Osteoblast (primary cell): Measurements from ENCODE around the gene MARS1. TPM values are rescaled to one million over a fixed set of nuclear protein-coding genes. Genes with fewer than 3 reads are reported as not detected.
A peak's percentile ranks its signal among the peaks of the same experiment; 100 is the strongest.
"Not testable (repeated sequence)": the region's sequence is repeated elsewhere in the genome, so short reads cannot be mapped to it uniquely, and the experiment has no call there.

Experiments used
- DNase-seq: peaks from one replicate; pipeline ENCODE4 v3.0.0; 2011; ENCODE audit warnings: low spot score, mixed read lengths; ENCODE audit not compliant: insufficient read length; ENCODE audit errors: missing footprints
- H2AFZ ChIP-seq: 2 replicates; pipeline ENCODE4 v1.6.0; 2011; ENCODE audit warnings: mild to moderate bottlenecking, low read length
- H3K27ac ChIP-seq: 2 replicates; pipeline ENCODE4 v1.5.1; 2011; ENCODE audit warnings: mild to moderate bottlenecking, low read depth, low read length, moderate library complexity
- H3K27me3 ChIP-seq: 2 replicates; pipeline ENCODE4 v1.6.0; 2012; ENCODE audit warnings: mild to moderate bottlenecking, control low read depth, inconsistent platforms, low read length, moderate library complexity; ENCODE audit not compliant: insufficient read depth
- H3K36me3 ChIP-seq: 2 replicates; pipeline ENCODE4 v1.5.1; 2011; ENCODE audit warnings: mild to moderate bottlenecking, low read length, control low read depth, moderate library complexity; ENCODE audit not compliant: insufficient read depth
- H3K4me1 ChIP-seq: 2 replicates; pipeline ENCODE4 v1.5.1; 2011; ENCODE audit warnings: mild to moderate bottlenecking, low read length, control low read depth, moderate library complexity; ENCODE audit not compliant: insufficient read depth
- H3K4me2 ChIP-seq: 2 replicates; pipeline ENCODE4 v1.6.0; 2011; ENCODE audit warnings: mild to moderate bottlenecking, low read length; ENCODE audit not compliant: insufficient read depth
- H3K4me3 ChIP-seq: fragments of 200-600 bp; sonication (generic); 3 replicates; pipeline ENCODE4 v1.5.1; 2012; ENCODE audit warnings: mild to moderate bottlenecking, low read length, inconsistent platforms; ENCODE audit not compliant: insufficient read depth
- H3K79me2 ChIP-seq: 2 replicates; pipeline ENCODE4 v1.6.0; 2012; ENCODE audit warnings: mild to moderate bottlenecking, low read length, control low read depth, inconsistent platforms; ENCODE audit not compliant: insufficient read depth
- H3K9me3 ChIP-seq: 2 replicates; pipeline ENCODE4 v1.5.1; 2011; ENCODE audit warnings: low read depth, low read length, control low read depth
- H4K20me1 ChIP-seq: 2 replicates; pipeline ENCODE4 v1.6.0; 2012; ENCODE audit warnings: mild to moderate bottlenecking, low read length, control low read depth; ENCODE audit not compliant: insufficient read depth
- CTCF ChIP-seq: IDR thresholded peaks from 2 replicates; pipeline ENCODE4 v1.5.1; 2011; ENCODE audit warnings: mild to moderate bottlenecking, low read depth, low read length, moderate library complexity; ENCODE audit errors: extremely low read depth
- total RNA-seq: library from RNA; depleted of rRNA; stranded (reverse); fragments of >200 nt; gene quantifications from 2 replicates; pipeline ENCODE4 v1.2.3, GENCODE V29; 2012

The MARS1 gene
- 171 and 187 TPM in 2 replicates for total RNA-seq

DNA sequence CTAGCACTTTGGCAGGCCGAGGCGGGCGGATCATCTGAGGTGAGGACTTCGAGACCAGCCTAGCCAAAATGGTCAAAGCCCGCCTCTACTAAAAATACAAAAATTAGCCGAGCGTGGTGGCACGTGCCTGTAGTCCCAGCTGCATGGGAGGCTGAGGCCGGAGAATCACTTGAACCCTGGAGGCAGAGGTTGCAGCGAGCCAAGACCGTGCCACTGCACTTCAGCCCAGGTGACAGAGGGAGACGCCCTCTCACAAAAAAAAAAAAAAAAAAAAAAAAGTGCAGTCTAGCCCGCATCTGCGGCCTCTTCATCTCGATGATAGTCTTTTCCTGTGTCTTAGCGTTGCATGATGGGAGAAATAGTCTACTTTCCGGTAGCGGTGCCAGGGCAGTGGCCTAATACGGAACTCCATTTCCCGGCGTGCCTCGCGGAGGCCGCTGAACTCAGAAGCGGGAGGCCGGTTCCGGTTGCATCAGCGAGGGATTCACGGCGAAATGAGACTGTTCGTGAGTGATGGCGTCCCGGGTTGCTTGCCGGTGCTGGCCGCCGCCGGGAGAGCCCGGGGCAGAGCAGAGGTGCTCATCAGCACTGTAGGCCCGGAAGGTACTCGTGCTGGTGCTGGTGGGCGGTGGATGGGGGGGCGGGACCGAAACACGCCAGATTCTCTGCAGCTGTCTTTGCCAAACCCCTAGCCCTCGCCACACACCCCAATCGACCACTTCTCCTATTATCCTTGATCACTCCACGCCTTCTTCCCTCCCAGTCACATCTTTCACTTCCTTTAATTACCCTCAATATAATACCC lies at the start of gene MARS1:
TSS of gene MARS1 (plus strand) at position 472 of the 805 bp plus-strand sequence. CDS start at position 495, 23 bp downstream.
- Histone ChIP-seq H3K27ac (peak within 1 kb of the TSS; percentile 81), H3K4me2 (peak within 1 kb of the TSS; percentile 87), H4K20me1 (peaks cover 10% of the 10 kb centered on the region), H3K36me3 (peaks cover 32% of the 10 kb centered on the region), H3K4me1 (peaks cover 9% of the 10 kb centered on the region), H3K4me3 (peak within 1 kb of the TSS; percentile 94), H3K79me2 (peaks cover 39% of the 10 kb centered on the region), H3K27me3 (no peaks in the 10 kb centered on the region), H2AFZ (peak within 1 kb of the TSS; percentile 90), H3K9me3 (no peaks in the 10 kb centered on the region)
- peak; percentile 98 for DNase-seq
- no peak for TF ChIP-seq CTCF

DNA sequence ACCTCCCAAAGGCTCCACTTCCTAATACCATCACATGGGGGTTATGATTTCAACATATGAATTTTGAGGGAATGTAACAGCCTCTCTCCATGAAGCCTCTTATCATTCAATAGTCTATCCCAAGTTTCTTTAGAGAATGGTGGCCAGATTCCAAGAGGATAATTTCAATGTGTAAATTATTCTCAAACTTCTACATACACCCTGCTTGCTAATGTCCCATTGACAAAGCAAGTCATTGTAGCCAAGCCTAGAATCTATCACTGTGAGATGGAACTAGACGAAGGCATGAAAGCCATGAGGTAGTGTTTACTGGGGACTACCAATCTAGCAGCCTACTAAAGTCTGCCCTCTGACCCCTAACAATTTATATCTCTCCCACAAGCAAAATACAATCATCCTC lies 49.5 kb upstream of the MARS1 start:
- Histone ChIP-seq H3K9me3 (no peaks in the 10 kb centered on the region), H3K4me3 (no peak overlapping the region), H3K4me2 (no peak overlapping the region), H2AFZ (no peak overlapping the region), H3K79me2 (no peaks in the 10 kb centered on the region), H4K20me1 (no peaks in the 10 kb centered on the region), H3K27ac (no peak overlapping the region), H3K36me3 (no peaks in the 10 kb centered on the region), H3K27me3 (no peaks in the 10 kb centered on the region), H3K4me1 (no peaks in the 10 kb centered on the region)
- no peak for TF ChIP-seq CTCF
- no peak for DNase-seq

DNA sequence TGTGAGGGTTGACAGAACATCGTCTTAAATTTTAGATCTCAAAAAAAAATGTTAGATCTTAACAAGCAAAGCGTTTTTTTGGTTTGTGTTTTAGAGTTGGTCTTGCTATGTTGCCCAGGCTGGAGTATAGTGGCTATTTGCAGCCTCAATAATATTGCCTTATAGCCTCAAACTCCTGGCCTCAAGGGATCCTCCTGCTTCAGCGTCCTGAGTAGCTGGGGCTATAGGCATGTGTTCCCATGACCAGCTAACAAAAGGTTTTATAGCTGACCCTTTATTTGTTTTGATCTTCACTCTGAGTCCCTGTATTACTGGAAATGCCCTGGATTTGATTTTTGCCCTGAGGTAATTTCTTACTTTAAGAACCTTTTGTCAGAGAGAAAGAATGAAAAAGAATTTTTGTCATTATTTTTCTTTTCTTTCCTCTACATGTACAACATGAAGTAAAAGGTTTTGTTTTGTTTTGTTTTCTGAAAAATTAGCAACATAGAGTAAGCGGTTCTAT lies 48.1 kb upstream of the MARS1 start:
- Histone ChIP-seq H3K36me3 (no peaks in the 10 kb centered on the region), H3K27ac (no peak overlapping the region), H3K4me1 (no peaks in the 10 kb centered on the region), H4K20me1 (no peaks in the 10 kb centered on the region), H2AFZ (no peak overlapping the region), H3K27me3 (no peaks in the 10 kb centered on the region), H3K9me3 (no peaks in the 10 kb centered on the region), H3K4me2 (no peak overlapping the region), H3K79me2 (no peaks in the 10 kb centered on the region), H3K4me3 (no peak overlapping the region)
- TF ChIP-seq CTCF: no peak
- no peak for DNase-seq

- not testable (repeated sequence) for H3K4me2 ChIP-seq, H3K9me3 ChIP-seq, H3K79me2 ChIP-seq, DNase-seq, H4K20me1 ChIP-seq, H2AFZ ChIP-seq, H3K27me3 ChIP-seq, H3K4me1 ChIP-seq, H3K36me3 ChIP-seq, H3K4me3 ChIP-seq, H3K27ac ChIP-seq
Observed at GRCh38 chr12:57441393-57441792, 46.5 kb upstream of the MARS1 start.
